GM06990 (cell line): ENCODE results near the gene CNKSR2.

Experiments
- DNase-seq: peaks from one replicate; pipeline ENCODE4 v3.0.0-alpha.2; 2011; ENCODE audit not compliant: insufficient read length; ENCODE audit errors: extremely low read depth
- H3K27me3 ChIP-seq: replicated peaks from 2 replicates; pipeline ENCODE4 v1.6.0; 2011; ENCODE audit warnings: low read length; ENCODE audit not compliant: control insufficient read depth, insufficient read depth
- H3K36me3 ChIP-seq: 2 replicates; pipeline ENCODE4 v1.5.1; 2011; ENCODE audit warnings: low read length; ENCODE audit not compliant: control insufficient read depth, insufficient read depth
- H3K4me3 ChIP-seq: replicated peaks from 2 replicates; pipeline ENCODE4 v1.5.1; 2011; ENCODE audit warnings: low read depth, mild to moderate bottlenecking, control low read depth, low read length
- TF ChIP-seq, protein P1 (sequence below): IDR thresholded peaks from 2 replicates; pipeline ENCODE4 v1.5.1; 2011; ENCODE audit warnings: low read length, control low read depth, mild to moderate bottlenecking, inconsistent platforms; ENCODE audit not compliant: insufficient read depth, poor library complexity, severe bottlenecking

The CNKSR2 gene

DNA sequence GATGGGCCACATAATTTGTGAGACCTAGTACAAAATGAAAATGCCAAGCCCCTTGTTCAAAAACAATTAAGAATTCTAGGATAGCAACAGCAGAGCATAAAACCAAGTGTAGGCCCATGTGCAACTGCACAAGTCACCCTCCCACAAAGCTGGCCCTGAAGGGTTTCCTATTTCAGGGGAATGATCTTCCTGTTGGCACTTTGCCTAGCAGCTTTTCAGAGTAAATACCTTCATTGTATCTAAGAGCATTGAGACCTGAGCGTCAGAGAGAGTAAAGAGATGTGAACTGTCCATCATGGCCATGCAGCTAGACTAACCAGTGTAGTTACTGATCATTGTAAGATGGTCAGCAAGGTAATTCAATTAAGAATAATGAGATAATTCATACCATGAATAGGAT lies 113.6 kb downstream of the CNKSR2 start:
- H3K36me3 ChIP-seq, result no peaks in the 10 kb centered on the region
- no peak overlapping the region for H3K4me3 ChIP-seq
- TF ChIP-seq, protein P1, sequence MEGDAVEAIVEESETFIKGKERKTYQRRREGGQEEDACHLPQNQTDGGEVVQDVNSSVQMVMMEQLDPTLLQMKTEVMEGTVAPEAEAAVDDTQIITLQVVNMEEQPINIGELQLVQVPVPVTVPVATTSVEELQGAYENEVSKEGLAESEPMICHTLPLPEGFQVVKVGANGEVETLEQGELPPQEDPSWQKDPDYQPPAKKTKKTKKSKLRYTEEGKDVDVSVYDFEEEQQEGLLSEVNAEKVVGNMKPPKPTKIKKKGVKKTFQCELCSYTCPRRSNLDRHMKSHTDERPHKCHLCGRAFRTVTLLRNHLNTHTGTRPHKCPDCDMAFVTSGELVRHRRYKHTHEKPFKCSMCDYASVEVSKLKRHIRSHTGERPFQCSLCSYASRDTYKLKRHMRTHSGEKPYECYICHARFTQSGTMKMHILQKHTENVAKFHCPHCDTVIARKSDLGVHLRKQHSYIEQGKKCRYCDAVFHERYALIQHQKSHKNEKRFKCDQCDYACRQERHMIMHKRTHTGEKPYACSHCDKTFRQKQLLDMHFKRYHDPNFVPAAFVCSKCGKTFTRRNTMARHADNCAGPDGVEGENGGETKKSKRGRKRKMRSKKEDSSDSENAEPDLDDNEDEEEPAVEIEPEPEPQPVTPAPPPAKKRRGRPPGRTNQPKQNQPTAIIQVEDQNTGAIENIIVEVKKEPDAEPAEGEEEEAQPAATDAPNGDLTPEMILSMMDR, result no peak
- H3K27me3 ChIP-seq, result no peaks in the 10 kb centered on the region
- DNase-seq, result no peak

DNA sequence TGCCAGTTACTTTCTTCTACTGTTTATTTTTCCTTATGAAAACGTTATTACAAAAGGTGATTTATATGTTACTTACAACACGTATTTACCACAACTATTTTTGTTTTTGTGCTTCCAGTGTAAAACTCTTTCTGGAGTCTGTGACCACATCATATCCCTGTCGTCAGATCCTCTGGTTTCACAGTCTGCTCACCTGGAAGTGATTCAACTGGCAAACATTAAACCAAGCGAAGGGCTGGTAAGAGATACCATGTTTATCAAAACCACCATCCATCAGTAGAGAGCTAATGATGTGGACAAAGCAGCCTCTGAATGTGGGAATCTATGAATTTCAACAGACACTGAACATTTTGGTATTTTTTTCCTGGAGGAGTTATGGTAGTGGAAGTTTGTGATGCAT lies 116.1 kb downstream of the CNKSR2 start:
- Histone ChIP-seq H3K27me3 (no peaks in the 10 kb centered on the region), H3K36me3 (no peaks in the 10 kb centered on the region), H3K4me3 (no peak overlapping the region)
- TF ChIP-seq, protein P1, result no peak
- DNase-seq, result no peak

DNA sequence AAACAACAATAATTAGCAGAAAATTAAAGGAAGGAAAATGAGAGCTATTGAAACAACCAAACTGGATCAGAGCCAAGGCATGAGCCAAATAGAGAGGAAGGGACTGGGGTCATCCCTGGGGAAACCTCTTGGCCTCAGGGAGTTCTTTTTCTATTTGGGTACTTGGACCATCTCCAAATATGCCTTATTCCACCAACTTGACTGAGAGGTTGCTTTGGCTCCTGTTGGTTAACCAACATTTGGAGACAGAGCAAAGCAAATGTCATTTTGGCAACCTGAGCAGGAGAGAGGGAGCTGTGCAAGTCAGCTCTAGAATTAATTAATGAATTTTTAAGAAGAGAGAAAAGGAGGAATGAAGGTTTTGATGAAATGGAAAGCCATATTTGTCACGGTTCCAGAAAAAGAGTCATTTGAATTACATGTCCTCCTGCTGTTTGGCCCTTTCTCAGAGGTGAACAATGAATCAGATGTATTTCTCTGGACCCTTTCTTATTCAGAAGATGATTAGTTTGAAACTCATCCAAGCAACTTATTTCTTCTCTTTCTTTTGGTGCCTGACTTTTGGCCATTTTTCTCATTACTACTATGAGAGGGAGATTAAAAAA lies 119.1 kb downstream of the CNKSR2 start:
- H3K36me3 ChIP-seq, result no peaks in the 10 kb centered on the region
- TF ChIP-seq, protein P1, result no peak
- no peaks in the 10 kb centered on the region for H3K27me3 ChIP-seq
- H3K4me3 ChIP-seq, result no peak overlapping the region
- no peak for DNase-seq

DNA sequence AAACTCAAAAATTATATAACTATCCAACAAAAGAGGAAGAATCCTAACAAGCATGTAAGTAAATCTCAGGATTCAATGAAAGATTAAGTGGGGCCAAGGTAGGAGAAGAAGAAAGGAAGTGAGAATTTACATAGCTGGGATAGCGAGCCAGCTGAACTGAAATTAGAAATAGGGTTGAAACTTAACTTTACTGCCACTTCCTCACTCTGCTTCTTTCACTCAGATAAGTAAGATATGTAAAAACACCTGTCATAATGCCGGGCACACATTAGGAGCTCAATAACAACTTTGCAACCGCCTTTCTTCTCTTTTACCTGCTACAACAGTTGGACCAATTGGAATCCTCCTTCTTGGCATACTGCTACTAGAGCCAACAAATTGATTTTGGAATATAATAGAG lies 129.4 kb downstream of the CNKSR2 start:
- TF ChIP-seq, protein P1, result no peak
- Histone ChIP-seq H3K36me3 (no peaks in the 10 kb centered on the region), H3K4me3 (no peak overlapping the region), H3K27me3 (no peaks in the 10 kb centered on the region)
- no peak for DNase-seq

DNA sequence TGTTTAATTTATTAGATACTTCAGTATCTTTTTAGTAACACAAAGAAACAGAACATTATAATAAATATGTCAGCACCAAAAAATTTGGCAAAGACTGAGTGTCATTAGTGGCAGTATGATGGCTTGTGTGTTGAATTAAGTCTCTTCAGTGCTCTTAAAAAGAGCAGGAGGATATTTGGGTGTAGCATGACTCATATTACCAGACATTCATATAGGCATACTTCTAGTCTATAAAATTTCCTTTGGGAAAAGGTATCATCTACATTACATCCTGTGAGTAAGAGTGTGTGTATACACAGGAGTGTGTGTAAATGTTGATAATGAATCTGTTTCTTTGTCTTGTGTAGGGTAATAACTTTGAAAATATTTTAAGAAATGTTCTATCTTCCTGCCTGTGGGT lies 135.7 kb downstream of the CNKSR2 start:
- TF ChIP-seq, protein P1, result no peak
- DNase-seq, result no peak
- H3K36me3 ChIP-seq, result no peaks in the 10 kb centered on the region
- no peaks in the 10 kb centered on the region for H3K27me3 ChIP-seq
- H3K4me3 ChIP-seq, result no peak overlapping the region

DNA sequence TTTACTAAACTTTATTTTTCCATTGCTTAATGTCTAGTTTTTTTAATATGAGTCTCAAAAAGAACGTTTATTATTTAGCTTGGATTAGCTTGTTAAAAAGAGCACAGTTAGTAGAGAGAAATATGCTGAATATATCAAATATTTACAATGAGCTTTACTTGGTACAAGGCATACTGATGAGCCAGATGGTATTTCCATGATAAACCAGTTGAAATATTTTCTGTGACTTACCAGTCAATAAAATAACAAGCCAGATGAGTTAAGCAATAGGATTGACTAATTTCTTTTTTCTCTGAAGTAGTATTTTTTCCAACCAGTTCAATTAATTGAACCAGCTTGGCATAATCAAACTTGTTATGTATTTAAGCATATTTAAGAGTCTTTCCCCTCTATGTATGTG lies 149.8 kb downstream of the CNKSR2 start:
- H3K36me3 ChIP-seq, result no peaks in the 10 kb centered on the region
- TF ChIP-seq, protein P1, result no peak
- no peak for DNase-seq

More for the DNA sequence above, 149.8 kb downstream of the CNKSR2 start:
- Histone ChIP-seq H3K27me3 (no peaks in the 10 kb centered on the region), H3K4me3 (no peak overlapping the region)
